ENCODE measurements around the gene MYCL.

- TF ChIP-seq MXI1 (IDR thresholded peaks at IDR 0.05; ENCODE audit: low read depth, low read length) (no peak), RELA (IDR thresholded peaks at IDR 0.05; ENCODE audit: borderline replicate concordance, partially characterized antibody) (no peak), CTCF (IDR thresholded peaks at IDR 0.05 in 2 of 3, conservative IDR thresholded peaks at IDR 0.05 in 1 of 3; ENCODE audit: control insufficient read depth in 2 of 3, extremely low read depth in 1 of 3, insufficient read depth in 1 of 3, low read depth in 3 of 3, low read length in 3 of 3) (no peak), PRDM15 (CRISPR knock-in tag; IDR thresholded peaks at IDR 0.05) (no peak), RAD21 (IDR thresholded peaks at IDR 0.05; ENCODE audit: insufficient read depth, low read depth, low read length) (no peak), POLR2AphosphoS2 (IDR thresholded peaks at IDR 0.05; ENCODE audit: low read depth, low read length) (no peak), POLR2A (IDR thresholded peaks at IDR 0.05; ENCODE audit: low read depth, low read length) (no peak), POLR2AphosphoS5 (IDR thresholded peaks at IDR 0.05; ENCODE audit: low read length) (no peak), SUZ12 (IDR thresholded peaks at IDR 0.05; ENCODE audit: unreplicated experiment) (no peak), WRNIP1 (IDR thresholded peaks at IDR 0.05; ENCODE audit: borderline replicate concordance, low read depth, low read length) (no peak), TARDBP (IDR thresholded peaks at IDR 0.05; ENCODE audit: borderline replicate concordance) (no peak), MYC (IDR thresholded peaks at IDR 0.05; ENCODE audit: insufficient read depth, insufficient read length, insufficient replicate concordance, low read length, severe bottlenecking) (no peak)
- TF ChIP-seq, protein P1, sequence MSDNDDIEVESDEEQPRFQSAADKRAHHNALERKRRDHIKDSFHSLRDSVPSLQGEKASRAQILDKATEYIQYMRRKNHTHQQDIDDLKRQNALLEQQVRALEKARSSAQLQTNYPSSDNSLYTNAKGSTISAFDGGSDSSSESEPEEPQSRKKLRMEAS (IDR thresholded peaks at IDR 0.05; ENCODE audit: low read depth, low read length): no peak
Observed at GRCh38 chr1:39898191-39898590, 3.5 kb downstream of the MYCL start.

Data from GM12878 (cell line).